Kidney epithelial cell (primary cell): ENCODE data around the gene TIAM2. TPM values are rescaled to one million over a fixed set of nuclear protein-coding genes. Genes with fewer than 3 reads are reported as not detected.

Source experiments
- DNase-seq: peaks from one replicate; pipeline ENCODE4 v3.0.0-alpha.2; 2010; ENCODE audit warnings: low read depth
- H3K27me3 ChIP-seq: 2 replicates; pipeline ENCODE4 v1.6.0; 2011; ENCODE audit warnings: low read length; ENCODE audit not compliant: control insufficient read depth, insufficient read depth
- H3K36me3 ChIP-seq: 2 replicates; pipeline ENCODE4 v1.5.1; 2011; ENCODE audit warnings: low read length; ENCODE audit not compliant: control insufficient read depth, insufficient read depth
- H3K4me3 ChIP-seq: 2 replicates; pipeline ENCODE4 v1.5.1; 2011; ENCODE audit warnings: low read depth, mild to moderate bottlenecking, control low read depth, low read length
- total RNA-seq: library from RNA; depleted of rRNA; stranded (reverse); fragments of >200 nt; gene quantifications from 2 replicates; pipeline ENCODE4 v1.2.3, GENCODE V29; 2015
- TF ChIP-seq, protein P1 (sequence below): IDR thresholded peaks from 2 replicates; pipeline ENCODE4 v1.5.1; 2011; ENCODE audit warnings: mild to moderate bottlenecking, moderate library complexity, low read length, control low read depth, inconsistent platforms; ENCODE audit not compliant: insufficient read depth, poor library complexity, severe bottlenecking

TIAM2 gene
- total RNA-seq, 1 donor from 2014 or later, result 21.3 TPM

DNA sequence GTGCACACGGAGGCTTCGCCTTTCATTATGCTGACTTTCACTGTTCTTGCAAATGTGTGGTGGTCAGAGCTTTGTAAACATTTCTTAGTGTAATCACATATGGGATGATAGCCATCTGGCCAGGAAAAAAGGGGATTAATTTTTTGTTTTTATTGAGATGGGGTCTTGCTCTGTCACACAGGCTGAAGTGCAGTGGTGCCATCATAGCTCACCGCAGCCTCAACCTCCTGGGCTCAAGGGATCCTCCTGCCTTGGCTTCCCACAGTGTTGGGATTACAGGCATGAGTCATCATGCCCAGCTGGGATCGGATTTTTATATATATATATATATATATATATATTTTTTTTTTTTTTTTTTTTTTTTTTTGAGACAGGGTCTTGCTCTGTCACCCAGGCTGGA is 11.0 kb upstream of the TIAM2 start:
- TF ChIP-seq, protein P1, sequence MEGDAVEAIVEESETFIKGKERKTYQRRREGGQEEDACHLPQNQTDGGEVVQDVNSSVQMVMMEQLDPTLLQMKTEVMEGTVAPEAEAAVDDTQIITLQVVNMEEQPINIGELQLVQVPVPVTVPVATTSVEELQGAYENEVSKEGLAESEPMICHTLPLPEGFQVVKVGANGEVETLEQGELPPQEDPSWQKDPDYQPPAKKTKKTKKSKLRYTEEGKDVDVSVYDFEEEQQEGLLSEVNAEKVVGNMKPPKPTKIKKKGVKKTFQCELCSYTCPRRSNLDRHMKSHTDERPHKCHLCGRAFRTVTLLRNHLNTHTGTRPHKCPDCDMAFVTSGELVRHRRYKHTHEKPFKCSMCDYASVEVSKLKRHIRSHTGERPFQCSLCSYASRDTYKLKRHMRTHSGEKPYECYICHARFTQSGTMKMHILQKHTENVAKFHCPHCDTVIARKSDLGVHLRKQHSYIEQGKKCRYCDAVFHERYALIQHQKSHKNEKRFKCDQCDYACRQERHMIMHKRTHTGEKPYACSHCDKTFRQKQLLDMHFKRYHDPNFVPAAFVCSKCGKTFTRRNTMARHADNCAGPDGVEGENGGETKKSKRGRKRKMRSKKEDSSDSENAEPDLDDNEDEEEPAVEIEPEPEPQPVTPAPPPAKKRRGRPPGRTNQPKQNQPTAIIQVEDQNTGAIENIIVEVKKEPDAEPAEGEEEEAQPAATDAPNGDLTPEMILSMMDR, result no peak
- H3K36me3 ChIP-seq, result no peaks in the 10 kb centered on the region

DNA sequence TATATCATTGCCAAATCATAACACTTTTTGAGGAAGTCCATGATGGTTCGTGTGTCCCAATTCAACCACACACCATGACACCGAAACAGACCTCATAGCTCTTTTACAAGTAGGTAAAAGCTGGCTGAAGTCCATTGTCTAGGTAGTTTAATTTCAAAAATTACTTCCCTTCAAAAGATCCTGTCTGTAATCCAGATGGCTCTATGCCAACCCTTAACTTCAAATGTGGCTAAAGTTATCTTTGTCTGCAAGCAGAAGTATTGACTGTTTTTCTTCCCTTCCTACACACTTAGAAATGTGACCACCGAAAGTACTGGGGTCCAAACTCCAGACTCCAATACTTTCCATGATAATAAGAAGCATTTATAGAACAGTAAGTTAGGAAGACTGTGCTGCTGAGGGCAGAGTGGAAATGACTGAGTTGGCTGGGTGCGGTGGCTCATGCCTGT is 8.3 kb upstream of the TIAM2 start:
- TF ChIP-seq, protein P1, result no peak

More for the DNA sequence above, 11.0 kb upstream of the TIAM2 start:
- no peak for DNase-seq
- H3K27me3 ChIP-seq, result no peaks in the 10 kb centered on the region
- H3K4me3 ChIP-seq, result no peak overlapping the region

DNA sequence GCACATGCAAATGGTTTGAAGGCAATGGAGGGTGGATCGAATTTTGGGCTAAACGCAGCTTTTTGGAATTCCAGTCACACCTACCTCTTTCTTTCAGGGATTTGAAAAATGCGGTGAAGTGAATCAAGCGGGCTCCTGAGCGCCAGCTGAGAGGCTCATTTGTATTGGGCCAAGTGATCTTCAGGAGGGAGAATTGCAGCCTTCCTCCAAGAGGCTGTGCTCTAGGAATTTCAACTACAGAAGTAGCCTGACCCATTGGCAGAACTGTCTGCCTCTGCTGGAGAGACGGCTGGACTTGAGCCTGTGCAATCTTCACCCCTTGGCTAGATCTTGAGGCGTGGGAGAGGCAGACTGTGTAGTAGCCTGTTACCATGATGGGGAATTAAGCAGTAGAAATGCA is 5.7 kb upstream of the TIAM2 start:
- H3K36me3 ChIP-seq, result no peaks in the 10 kb centered on the region
- TF ChIP-seq, protein P1, result no peak
- H3K4me3 ChIP-seq, result no peak overlapping the region
- DNase-seq, result no peak
- H3K27me3 ChIP-seq, result no peaks in the 10 kb centered on the region

More for the DNA sequence above, 8.3 kb upstream of the TIAM2 start:
- no peak overlapping the region for H3K4me3 ChIP-seq
- DNase-seq, result no peak
- no peaks in the 10 kb centered on the region for H3K27me3 ChIP-seq
- H3K36me3 ChIP-seq, result no peaks in the 10 kb centered on the region

- Histone ChIP-seq H3K27me3 (no peaks in the 10 kb centered on the region), H3K4me3 (no peak overlapping the region), H3K36me3 (no peaks in the 10 kb centered on the region)
- TF ChIP-seq, protein P1, result no peak
- no peak for DNase-seq
Measured at GRCh38 chr6:154991207-154991606, 3.9 kb upstream of the TIAM2 start.

- no peaks in the 10 kb centered on the region for H3K36me3 ChIP-seq
- H3K27me3 ChIP-seq, result no peaks in the 10 kb centered on the region
- no peak overlapping the region for H3K4me3 ChIP-seq
- DNase-seq, result no peak
- TF ChIP-seq, protein P1, result no peak
Measured at GRCh38 chr6:154993026-154993425, 2.1 kb upstream of the TIAM2 start.

DNA sequence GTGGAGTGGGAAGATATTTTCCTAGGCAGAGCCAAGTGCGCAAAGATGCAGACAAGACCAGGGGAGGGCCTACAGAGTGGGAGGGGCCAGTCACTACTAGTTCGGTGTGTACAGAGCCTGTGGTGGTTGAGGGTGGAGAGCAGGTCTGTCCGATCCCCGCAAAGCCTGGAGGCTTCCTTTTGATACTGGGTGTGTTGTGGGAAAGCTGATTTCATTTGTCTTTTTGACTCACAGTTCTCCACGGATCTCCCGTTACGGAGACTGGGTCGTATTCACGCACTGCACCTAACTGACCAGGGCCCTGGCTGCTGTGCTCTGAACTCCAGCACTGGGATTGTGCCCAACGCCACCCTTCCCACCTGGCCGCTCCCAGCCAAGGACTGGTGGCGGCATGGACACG is 1.4 kb upstream of the TIAM2 start:
- TF ChIP-seq, protein P1, result no peak
- Histone ChIP-seq H3K36me3 (no peaks in the 10 kb centered on the region), H3K27me3 (no peaks in the 10 kb centered on the region), H3K4me3 (no peak overlapping the region)
- no peak for DNase-seq
